Ecto neural progenitor cell (in vitro differentiated cells): ENCODE measurements around the gene DRGX.

Experiments
- DNase-seq: peaks from one replicate; pipeline ENCODE4 v3.0.0-alpha.2; 2018; ENCODE audit warnings: low spot score

The DRGX gene

GRCh38 chr10:49338604-49339003 is 57.3 kb downstream of the DRGX start:
- no peak for DNase-seq

GRCh38 chr10:49335364-49335972 is 60.4 kb downstream of the DRGX start:
- peak; percentile 11 for DNase-seq

GRCh38 chr10:49334964-49335363 is 60.9 kb downstream of the DRGX start:
- DNase-seq, result no peak

GRCh38 chr10:49333192-49333591 is 62.7 kb downstream of the DRGX start:
- DNase-seq, result peak; percentile 27

- peak; percentile 16 for DNase-seq
These were observed 63.1 kb downstream of the DRGX start for GRCh38 chr10:49332768-49333167.

GRCh38 chr10:49332333-49332732 is 63.6 kb downstream of the DRGX start:
- peak; percentile 21 for DNase-seq

GRCh38 chr10:49331431-49331830 is 64.5 kb downstream of the DRGX start:
- peak; percentile 15 for DNase-seq

GRCh38 chr10:49330127-49330665 is 65.7 kb downstream of the DRGX start:
- DNase-seq, result no peak

GRCh38 chr10:49329146-49329505 is 66.8 kb downstream of the DRGX start:
- DNase-seq, result peak; percentile 30

GRCh38 chr10:49328401-49329145 is 67.3 kb downstream of the DRGX start:
- DNase-seq, result peak; percentile 15

- DNase-seq, result peak; percentile 32
These were observed 68.7 kb downstream of the DRGX start for GRCh38 chr10:49327036-49327813.

- DNase-seq, result peak; percentile 37
These were observed 69.7 kb downstream of the DRGX start for GRCh38 chr10:49325916-49326783.

- DNase-seq, result peak; percentile 32
These were observed 70.6 kb downstream of the DRGX start for GRCh38 chr10:49325131-49325915.

GRCh38 chr10:49324711-49325110 is 71.2 kb downstream of the DRGX start:
- peak; percentile 39 for DNase-seq

- peak; percentile 19 for DNase-seq
These were observed 72.0 kb downstream of the DRGX start for GRCh38 chr10:49323896-49324270.

GRCh38 chr10:49323171-49323895 is 72.6 kb downstream of the DRGX start:
- DNase-seq, result peak; percentile 41

- peak; percentile 21 for DNase-seq
These were observed 73.3 kb downstream of the DRGX start for GRCh38 chr10:49322371-49323170.

- DNase-seq, result no peak
These were observed 74.9 kb downstream of the DRGX start for GRCh38 chr10:49321021-49321420.

GRCh38 chr10:49320191-49320590 is 75.7 kb downstream of the DRGX start:
- DNase-seq, result peak; percentile 13
